GM10266 (cell line): Measurements from ENCODE around the gene MLH3.

Experiments used
- DNase-seq: peaks from one replicate; pipeline ENCODE4 v3.0.0; 2012; ENCODE audit errors: extremely low spot score
- CTCF ChIP-seq: IDR thresholded peaks from 2 replicates; pipeline ENCODE4 v1.5.1; 2012; ENCODE audit warnings: mild to moderate bottlenecking, low read depth; ENCODE audit not compliant: control insufficient read depth, insufficient read depth; ENCODE audit errors: missing control alignments

The MLH3 gene

GRCh38 chr14:75046275-75046674 is 5.0 kb downstream of the MLH3 start:
- TF ChIP-seq CTCF = no peak
- no peak for DNase-seq

- TF ChIP-seq CTCF = no peak
- DNase-seq = no peak
Measured at GRCh38 chr14:75044752-75045151, 6.5 kb downstream of the MLH3 start.

- TF ChIP-seq CTCF = no peak
- no peak for DNase-seq
Measured at GRCh38 chr14:75044322-75044721, 6.9 kb downstream of the MLH3 start.

GRCh38 chr14:75042035-75042434 is 9.2 kb downstream of the MLH3 start:
- no peak for DNase-seq
- TF ChIP-seq CTCF = no peak

GRCh38 chr14:75041613-75042012 is 9.7 kb downstream of the MLH3 start:
- no peak for DNase-seq
- TF ChIP-seq CTCF = no peak

- DNase-seq = no peak
- TF ChIP-seq CTCF = no peak
Measured at GRCh38 chr14:75040959-75041358, 10.3 kb downstream of the MLH3 start.

- DNase-seq = no peak
- TF ChIP-seq CTCF = no peak
Measured at GRCh38 chr14:75040507-75040906, 10.8 kb downstream of the MLH3 start.

- no peak for TF ChIP-seq CTCF
- no peak for DNase-seq
Measured at GRCh38 chr14:75032939-75033338, 18.3 kb downstream of the MLH3 start.
